GM12892 (cell line): ENCODE measurements around the gene OSBPL8.

Source experiments
- DNase-seq: peaks from one replicate; pipeline ENCODE4 v3.0.0; 2011; ENCODE audit not compliant: insufficient read length
- FAIRE-seq: peaks from 2 replicates; lab custom pipeline; 2011; peaks lifted over from hg19 to GRCh38; lab: Jason Lieb, UNC
- POLR2A ChIP-seq: IDR thresholded peaks from 2 replicates; pipeline ENCODE4 v1.6.1; 2011; ENCODE audit warnings: low read depth, low read length, control low read depth
- POLR2AphosphoS5 ChIP-seq: IDR thresholded peaks from 2 replicates; pipeline ENCODE4 v1.6.1; 2011; ENCODE audit warnings: low read depth, low read length, control low read depth
- TAF1 ChIP-seq: IDR thresholded peaks from 2 replicates; pipeline ENCODE4 v1.6.1; 2011; ENCODE audit warnings: low read depth, mild to moderate bottlenecking, control low read depth, low read length, borderline replicate concordance

The OSBPL8 gene

GRCh38 chr12:76552343-76552938, 7.1 kb downstream of the OSBPL8 start:
- FAIRE-seq: no peak
- no peak for TF ChIP-seq POLR2AphosphoS5
- no peak for TF ChIP-seq POLR2A
- no peak for TF ChIP-seq TAF1

GRCh38 chr12:76551482-76551888, 8.1 kb downstream of the OSBPL8 start:
- no peak for DNase-seq
- TF ChIP-seq POLR2AphosphoS5: no peak
- no peak for TF ChIP-seq TAF1
- TF ChIP-seq POLR2A: no peak
- FAIRE-seq: no peak

More at GRCh38 chr12:76552343-76552938, 7.1 kb downstream of the OSBPL8 start:
- no peak for DNase-seq

DNA sequence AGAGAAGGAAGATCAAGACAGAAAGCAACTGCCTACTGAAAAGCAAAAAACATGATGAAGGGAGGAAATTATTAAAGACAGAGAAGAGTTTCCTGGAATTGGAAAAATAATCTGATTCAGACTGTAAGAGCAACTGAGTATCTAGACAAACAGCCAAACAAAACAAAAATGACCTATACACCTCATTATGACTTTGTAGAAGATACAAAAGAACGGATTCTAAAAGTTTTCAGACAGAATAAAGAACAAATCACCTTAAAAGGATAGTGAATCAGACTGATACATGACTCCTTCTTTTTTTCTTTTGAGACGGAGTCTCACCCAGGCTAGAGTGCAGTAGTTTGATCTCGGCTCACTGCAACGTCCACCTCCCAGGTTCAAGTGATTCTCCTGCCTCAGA, 10.4 kb downstream of the OSBPL8 start:
- TF ChIP-seq POLR2A (no peak), POLR2AphosphoS5 (no peak), TAF1 (no peak)
- DNase-seq (no peak), FAIRE-seq (no peak)

DNA sequence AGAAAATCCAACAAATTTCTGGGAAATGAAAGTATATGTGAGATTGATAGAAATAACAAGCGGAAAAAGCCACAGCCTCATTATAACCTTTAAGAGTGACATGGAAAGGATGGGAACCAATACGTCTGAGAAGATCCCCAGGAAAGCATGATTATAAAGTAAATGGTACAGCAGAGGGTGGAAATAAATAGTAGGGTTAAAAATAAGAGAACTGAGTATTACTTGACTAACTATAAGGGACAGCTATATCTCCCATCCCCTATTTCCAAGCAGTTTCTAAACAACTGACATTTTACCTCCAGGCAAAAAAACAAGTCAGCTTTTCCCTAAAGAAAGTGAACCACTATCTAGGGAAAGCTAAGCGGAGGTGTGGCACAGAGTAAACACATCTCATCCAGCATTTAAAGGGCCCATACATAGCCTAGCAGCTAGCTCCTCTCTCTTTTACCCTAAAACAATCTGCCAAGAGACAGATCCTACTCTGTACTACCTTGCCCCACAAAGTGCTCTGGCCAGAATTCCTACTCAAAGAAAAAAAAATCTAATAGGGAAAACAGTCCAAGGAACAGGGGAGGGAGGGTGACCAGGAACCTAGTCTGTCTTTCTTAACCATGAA, 11.2 kb downstream of the OSBPL8 start:
- FAIRE-seq: no peak
- no peak for DNase-seq

DNA sequence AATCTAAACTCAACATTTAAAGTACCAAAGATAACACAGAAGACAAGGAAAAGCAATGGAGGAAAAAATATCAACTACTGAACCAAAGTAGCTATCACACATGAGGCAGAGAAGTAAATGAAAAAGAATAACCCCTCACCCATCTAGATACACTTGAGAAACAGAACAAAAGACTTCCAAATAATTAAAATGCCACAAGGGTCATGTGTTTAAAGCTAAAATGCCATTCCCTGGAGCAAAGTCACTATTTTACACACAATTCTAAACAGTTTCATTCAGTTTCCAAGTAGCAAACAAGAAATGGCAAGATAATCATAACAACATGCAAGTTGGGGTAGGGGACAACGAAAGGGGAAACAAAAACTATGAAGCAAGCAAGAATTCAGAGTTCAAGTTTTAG, 12.0 kb downstream of the OSBPL8 start:
- FAIRE-seq (no peak), DNase-seq (no peak)
- TF ChIP-seq TAF1 (no peak), POLR2AphosphoS5 (no peak), POLR2A (no peak)

More for the DNA sequence above, 11.2 kb downstream of the OSBPL8 start:
- TF ChIP-seq POLR2A (no peak), POLR2AphosphoS5 (no peak), TAF1 (no peak)

GRCh38 chr12:76546889-76547288, 12.7 kb downstream of the OSBPL8 start:
- DNase-seq (no peak), FAIRE-seq (no peak)
- TF ChIP-seq POLR2AphosphoS5 (no peak), TAF1 (no peak), POLR2A (no peak)

- FAIRE-seq (no peak), DNase-seq (no peak)
- no peak for TF ChIP-seq POLR2AphosphoS5
- no peak for TF ChIP-seq POLR2A
- no peak for TF ChIP-seq TAF1
Measured at GRCh38 chr12:76545486-76545885, 14.1 kb downstream of the OSBPL8 start.

DNA sequence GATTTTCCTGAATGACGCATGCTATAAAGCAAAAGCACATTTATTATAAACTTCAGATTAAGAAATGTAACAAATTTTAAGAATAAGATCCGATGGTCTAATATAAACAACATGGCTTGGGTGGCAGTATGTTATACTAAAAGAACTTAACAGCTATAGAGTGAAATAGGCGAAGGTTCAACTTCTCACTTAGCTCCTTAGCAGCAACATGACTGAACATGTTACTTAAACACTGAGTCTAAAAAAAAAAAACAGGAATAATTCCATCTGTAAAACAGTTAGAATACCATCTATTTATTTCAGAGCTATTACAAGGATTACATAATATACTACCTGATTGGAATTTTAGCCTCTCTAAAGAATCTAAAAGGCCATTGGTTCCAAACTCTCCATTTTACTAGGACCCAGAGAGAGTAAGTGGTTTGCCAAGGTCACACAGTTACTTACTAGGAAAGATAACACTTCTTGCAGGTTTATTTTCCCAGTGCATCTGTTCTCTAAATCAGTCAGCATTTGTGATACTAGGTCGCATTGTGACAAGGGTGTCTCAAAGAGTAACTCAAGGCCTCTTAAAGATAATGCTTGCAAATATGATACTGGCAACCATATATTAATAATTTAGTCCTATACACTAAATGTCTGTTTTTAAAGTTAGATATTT, 14.8 kb downstream of the OSBPL8 start:
- FAIRE-seq: no peak
- TF ChIP-seq POLR2A (no peak), TAF1 (no peak), POLR2AphosphoS5 (no peak)

GRCh38 chr12:76543813-76544347, 15.7 kb downstream of the OSBPL8 start:
- DNase-seq (no peak), FAIRE-seq (no peak)
- TF ChIP-seq POLR2AphosphoS5: no peak
- no peak for TF ChIP-seq POLR2A
- no peak for TF ChIP-seq TAF1

More for the DNA sequence above, 14.8 kb downstream of the OSBPL8 start:
- no peak for DNase-seq

DNA sequence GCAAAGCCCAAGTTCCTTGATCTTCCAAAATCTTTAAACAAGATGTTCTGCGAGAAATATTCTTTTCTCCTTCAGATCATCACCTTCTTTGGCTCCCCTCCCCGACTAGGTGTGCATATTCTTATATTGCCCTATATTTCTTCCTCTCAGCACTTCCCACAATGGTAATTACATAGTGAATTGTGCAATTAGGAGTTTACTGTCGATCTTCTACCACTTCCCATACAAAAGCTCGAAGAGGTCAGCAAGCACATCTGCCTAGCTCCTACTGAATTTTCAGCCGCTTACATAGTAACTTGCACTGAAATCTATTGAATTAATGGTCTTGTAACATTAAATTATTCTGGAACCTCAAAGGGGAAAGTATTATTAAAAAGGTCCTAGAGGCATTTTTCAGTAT, 16.7 kb downstream of the OSBPL8 start:
- DNase-seq (no peak), FAIRE-seq (no peak)
- TF ChIP-seq POLR2A (no peak), TAF1 (no peak), POLR2AphosphoS5 (no peak)

- FAIRE-seq (no peak), DNase-seq (no peak)
- no peak for TF ChIP-seq TAF1
- TF ChIP-seq POLR2A: no peak
- no peak for TF ChIP-seq POLR2AphosphoS5
Measured at GRCh38 chr12:76539727-76540126, 19.8 kb downstream of the OSBPL8 start.

GRCh38 chr12:76537923-76538322, 21.6 kb downstream of the OSBPL8 start:
- TF ChIP-seq POLR2A: no peak
- TF ChIP-seq POLR2AphosphoS5: no peak
- no peak for TF ChIP-seq TAF1
- FAIRE-seq (no peak), DNase-seq (no peak)

GRCh38 chr12:76536546-76536945, 23.0 kb downstream of the OSBPL8 start:
- FAIRE-seq (no peak), DNase-seq (no peak)
- TF ChIP-seq POLR2AphosphoS5 (no peak), TAF1 (no peak), POLR2A (no peak)
